ENCODE measurements around the gene ANKRD44.
"Not testable (repeated sequence)": the region's sequence is repeated elsewhere in the genome, so short reads cannot be mapped to it uniquely, and the experiment has no call there.

ANKRD44 gene

DNA sequence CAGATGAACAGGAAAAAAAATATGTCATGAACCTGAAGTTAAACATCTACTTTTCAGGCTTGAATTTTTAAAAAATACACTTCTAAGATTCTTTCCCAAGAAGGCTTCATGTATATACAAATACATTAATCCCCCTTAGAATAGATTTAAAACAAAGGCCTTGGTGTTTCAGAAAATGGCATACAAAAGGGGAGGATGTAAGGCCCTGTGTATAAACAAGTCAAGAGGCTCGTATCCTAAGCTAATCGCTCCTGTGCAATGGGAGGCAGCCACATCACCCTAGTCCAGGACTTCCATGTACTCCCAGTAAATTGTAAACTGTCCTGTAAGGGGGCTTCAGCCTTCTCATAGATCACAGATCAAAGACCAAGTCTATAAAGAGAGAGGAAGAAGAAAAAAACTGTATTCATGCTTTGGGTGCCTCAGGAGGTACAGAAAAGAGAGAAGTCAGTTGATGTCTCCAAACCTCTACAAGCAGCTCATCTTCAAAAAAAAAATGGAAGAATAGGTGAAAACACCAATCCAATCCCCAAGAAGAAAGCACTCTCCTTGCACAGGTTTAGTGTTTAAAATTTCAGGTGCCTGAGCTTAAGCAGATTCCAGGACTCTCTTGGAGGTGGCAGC is 53.9 kb downstream of the ANKRD44 start:
- no peak for DNase-seq

- no peak for DNase-seq
These were observed 54.6 kb downstream of the ANKRD44 start for GRCh38 chr2:197256021-197256420.

DNA sequence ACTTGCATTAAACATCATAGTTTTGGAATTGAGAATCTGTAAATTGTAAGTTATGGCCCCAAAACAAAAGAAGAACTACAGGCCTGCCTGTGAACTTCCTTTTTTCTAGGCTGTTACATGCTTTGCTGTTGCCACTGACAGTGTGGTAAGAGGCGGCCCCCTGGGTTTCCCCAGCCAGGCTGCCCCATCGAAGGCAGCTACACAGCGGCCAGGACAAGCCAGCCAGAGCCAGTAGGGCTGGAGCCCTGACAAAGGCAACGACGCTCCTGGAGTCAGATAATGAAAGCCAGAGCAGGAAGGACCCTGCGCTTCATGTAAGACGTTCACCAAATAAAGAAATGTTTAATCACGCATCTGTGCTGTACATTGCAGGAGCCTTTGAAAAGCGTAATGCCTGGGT is 55.0 kb downstream of the ANKRD44 start:
- DNase-seq = peak; percentile 67

GRCh38 chr2:197254776-197255530 is 55.6 kb downstream of the ANKRD44 start:
- DNase-seq = no peak

- DNase-seq = no peak
These were observed 59.0 kb downstream of the ANKRD44 start for GRCh38 chr2:197251576-197251975.

GRCh38 chr2:197251163-197251562 is 59.4 kb downstream of the ANKRD44 start:
- no peak for DNase-seq

GRCh38 chr2:197250084-197250397 is 60.5 kb downstream of the ANKRD44 start:
- no peak for DNase-seq

DNA sequence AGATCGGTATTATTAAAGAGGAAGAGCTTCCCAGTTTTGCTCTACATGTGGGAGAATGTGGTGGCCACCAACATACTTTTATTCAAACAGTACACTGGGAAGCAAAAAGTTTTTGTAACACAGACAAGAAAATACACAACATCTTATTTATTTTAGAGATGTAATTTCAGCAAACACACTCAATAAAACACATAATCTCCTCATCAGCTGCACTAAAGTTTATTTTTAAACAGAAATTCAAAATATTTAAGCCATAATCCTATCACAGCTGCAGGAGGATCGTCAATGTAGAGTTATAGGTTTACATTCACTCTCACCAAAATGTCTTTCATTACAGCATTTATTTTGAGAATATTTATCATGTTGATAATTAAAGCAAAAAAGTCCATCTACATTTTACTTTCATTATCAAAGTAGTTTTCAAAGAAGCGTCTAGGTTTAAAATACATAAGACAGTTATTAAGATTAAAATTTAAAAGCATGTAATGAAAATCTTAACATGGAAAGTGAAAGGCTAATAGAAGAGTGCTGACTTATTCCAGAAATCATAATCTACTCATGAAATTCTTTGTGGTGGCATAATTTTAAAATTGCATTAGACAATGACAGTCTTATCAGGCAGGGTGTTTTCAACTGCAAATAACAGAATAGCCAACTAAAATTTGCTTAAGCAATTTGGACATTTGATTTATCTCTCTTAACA is 61.0 kb downstream of the ANKRD44 start:
- no peak for DNase-seq

GRCh38 chr2:197248623-197249022 is 62.0 kb downstream of the ANKRD44 start:
- DNase-seq = no peak

DNA sequence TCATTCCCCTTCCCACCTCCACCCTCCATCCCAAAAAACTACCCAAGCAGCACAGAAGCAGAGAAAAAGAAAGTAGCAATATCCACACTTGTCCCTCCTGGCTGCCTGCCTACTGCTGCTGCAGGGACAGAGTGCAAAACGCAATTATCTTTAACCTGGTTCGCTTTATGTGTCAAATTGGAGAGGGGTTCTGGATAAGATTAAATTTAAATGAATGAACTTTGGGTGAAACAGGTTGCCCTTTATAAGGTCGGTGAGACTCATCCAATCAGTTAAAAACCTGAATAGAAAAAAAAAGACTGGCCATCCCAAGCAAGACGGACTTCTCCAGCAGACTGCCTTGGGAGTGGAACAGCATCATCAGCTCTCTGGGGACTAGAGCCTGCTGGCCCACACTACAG is 62.6 kb downstream of the ANKRD44 start:
- no peak for DNase-seq

DNA sequence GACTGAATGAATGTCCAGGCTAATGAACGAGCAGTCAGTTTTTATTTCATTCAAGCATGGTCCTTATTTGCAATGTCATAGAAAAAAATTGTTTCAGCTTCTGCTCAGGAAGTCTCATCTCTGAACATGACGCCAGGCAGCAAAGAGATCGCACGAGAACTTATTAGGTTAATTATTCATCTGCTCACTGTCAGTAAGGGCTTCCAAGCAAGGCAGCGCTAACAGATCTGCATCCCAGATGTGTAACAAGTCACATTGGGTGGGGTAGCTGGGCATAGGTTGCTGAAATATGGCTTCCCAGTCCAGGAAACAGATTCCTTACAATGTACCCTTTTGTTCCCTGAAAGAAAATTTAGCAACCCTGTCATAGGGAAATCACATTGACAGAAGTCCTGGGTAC is 63.5 kb downstream of the ANKRD44 start:
- DNase-seq = no peak

DNA sequence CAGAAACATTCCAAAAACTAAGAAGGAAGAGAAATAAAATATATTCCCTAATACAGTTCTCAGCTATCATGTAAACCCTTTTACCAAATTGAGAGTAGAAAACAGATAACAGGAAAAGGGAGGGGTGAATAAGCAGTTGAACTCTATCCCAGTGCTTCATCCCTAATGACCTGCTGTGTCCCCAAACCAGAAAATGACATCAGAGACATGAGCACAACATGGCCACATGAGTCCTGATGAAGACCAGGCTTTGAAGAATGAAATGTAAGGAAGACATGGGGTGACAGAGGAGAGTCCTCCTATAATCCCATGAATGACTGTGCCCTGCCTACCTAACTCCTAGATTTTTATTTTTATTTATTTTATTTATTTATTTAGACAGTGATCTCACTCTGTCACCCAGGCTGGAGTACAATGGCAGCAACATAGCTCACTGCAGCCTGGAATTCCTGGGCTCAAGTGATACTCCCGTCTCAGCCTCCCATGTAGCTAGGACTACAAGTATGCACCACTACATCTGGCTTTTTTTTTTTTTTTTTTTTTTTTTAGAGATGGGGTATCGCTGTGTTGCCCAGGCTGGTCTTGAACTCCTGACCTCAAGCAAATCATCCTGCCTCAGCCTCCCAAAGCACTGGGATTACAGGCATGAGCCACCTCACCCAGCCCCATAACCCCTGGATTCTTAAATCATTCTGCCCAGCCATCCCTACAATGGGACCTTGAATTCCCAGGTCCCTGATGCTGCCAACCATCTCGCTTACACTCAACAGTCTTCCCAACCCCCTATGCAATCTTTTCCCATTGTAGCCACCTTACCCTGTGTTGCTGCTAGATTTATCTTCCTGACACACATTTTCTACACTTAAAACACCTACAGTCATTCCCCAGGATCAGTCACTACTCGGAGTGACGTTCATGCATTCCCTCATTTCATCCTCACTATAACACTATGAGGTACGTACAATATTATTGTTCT is 64.5 kb downstream of the ANKRD44 start:
- DNase-seq = no peak

GRCh38 chr2:197244349-197244748 is 66.2 kb downstream of the ANKRD44 start:
- no peak for DNase-seq

- no peak for DNase-seq
These were observed 67.9 kb downstream of the ANKRD44 start for GRCh38 chr2:197242719-197243118.

DNA sequence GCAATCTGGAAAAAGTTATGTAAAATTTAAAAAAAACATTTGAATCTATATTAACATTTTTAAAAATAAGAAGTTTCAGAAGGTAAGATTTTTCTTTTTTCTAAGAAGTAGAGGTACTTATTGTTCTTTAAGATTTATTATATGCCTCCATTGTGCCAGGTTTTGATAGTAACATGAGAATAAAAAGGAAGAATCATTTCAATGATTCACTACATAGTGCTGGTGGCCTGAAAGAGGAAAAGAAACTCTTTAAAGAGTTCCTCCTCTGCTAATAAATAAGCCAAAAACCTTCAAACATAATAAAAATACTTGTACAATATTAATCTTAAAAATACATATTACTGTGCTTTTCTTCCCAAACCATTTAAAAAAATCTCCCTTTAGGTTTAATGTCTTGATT is 69.0 kb downstream of the ANKRD44 start:
- no peak for DNase-seq

DNA sequence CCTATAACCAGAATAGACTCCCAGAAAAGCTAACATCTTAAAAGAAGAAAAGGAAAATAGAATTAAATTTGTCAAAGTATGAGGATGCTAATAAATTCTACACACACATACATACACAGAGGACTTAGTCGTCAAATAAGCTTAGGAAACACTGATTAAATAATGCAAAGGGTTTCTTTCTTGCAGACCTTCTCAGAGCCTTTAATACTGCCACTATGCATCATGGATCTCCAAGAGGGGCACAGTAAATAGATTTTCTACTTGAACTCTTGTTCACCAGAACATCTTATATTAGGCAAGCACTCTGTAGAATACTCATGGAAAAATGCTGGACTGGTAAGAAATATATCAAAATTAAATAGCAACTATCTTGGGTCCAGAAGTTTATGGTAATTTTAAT is 69.4 kb downstream of the ANKRD44 start:
- DNase-seq = no peak

DNA sequence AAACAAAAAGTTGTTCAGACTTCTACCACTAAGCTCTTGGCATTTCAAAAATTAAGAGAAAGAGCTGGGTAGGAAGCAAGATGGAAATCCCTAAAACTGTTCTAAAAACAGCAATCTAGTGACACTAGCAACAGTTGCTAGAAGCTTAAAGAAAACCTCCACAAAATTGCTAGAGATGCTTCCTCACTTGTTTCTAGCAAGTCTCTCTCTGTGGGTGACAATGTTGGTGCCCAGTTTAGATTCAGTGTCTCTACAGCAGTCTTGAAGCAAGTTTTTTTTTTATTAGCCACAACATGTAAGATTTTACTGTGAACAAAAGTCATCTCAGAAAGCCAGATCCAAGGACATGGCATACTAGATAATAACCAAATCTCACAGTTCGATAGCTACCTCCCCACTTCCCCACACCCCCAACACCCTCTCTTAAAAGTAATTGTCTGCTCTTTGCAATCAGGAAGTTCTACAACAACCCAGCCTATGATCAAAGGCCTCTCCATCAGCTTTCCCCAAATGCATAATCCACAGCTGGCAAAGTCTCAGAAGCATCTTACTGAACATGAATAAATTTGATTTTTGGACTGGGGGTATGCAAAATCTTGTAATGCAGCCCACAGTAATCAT is 70.0 kb downstream of the ANKRD44 start:
- no peak for DNase-seq

GRCh38 chr2:197240018-197240417 is 70.6 kb downstream of the ANKRD44 start:
- not testable (repeated sequence) for DNase-seq

DNA sequence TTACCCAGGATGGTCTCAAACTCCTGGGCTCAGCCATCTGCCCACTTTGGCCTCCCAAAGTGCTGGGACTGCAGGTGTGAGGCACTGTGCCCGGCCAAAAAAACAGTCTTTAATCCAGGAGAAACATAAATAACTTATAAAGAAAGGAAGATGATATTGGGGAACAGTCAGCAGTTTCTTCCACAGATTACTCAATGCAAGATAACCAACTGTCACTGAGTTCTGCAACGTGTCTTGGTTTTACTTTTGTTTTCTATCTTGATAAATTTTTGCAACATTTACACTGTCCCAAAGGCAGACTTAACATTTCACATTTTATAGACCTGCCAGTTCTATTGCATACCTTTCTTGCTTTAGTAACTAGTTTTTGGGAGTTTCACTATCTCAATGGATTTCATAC is 71.1 kb downstream of the ANKRD44 start:
- DNase-seq = no peak

DNA sequence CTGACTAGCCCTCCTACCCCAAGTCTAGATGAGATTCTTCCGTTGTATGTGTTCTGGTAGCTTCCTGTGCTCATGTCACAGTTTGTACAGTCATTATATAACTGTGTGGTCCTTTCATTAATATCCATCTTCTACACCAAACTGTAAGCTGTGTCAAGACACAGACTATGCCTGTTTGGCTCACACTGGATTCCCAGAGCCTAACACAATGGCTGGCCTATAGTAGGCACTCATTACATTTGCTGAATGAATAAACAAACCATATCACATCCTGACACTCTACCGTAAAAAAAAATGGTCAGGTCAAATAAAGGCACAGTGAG is 72.6 kb downstream of the ANKRD44 start:
- DNase-seq = no peak

GRCh38 chr2:197237291-197238042 is 73.1 kb downstream of the ANKRD44 start:
- DNase-seq = no peak

GRCh38 chr2:197236816-197237215 is 73.8 kb downstream of the ANKRD44 start:
- DNase-seq = no peak

All from right forelimb (tissue), 1 donor.